Adipose tissue (tissue), 3 donors: ENCODE results near the gene AOC3. TPM values are rescaled to one million over a fixed set of nuclear protein-coding genes. Genes with fewer than 3 reads are reported as not detected.

Experiments used
- polyA plus RNA-seq, 3 donors: library from polyadenylated mRNA; stranded (reverse); fragments of 200-250 nt; gene quantifications; one replicate each; pipeline ENCODE4 v1.2.3, GENCODE V29; 2013
- donor health status: healthy with polysubstance abuse.
- donor health status: Bipolar disorder and iron deficiency.
- donor health status: healthy.

The AOC3 gene
- polyA plus RNA-seq, 3 donors, result 59.7 to 515 (median 182) TPM

Other genes starting within 250 kb of the AOC3 start
- 10 to 100 TPM; 13.6 to 28.8 (median 20.7) TPM for gene RETREG3, start 241.8 kb upstream of the AOC3 start, polyA plus RNA-seq
- gene TUBG1, start 241.5 kb upstream of the AOC3 start, polyA plus RNA-seq, result 10 to 100 TPM; 28.6 to 51.8 (median 36.6) TPM
- gene TUBG2, start 191.9 kb upstream of the AOC3 start, polyA plus RNA-seq, result 10 to 100 TPM; 13.9 to 62.7 (median 24.0) TPM
- gene PLEKHH3, start 174.2 kb upstream of the AOC3 start, polyA plus RNA-seq, result 10 to 100 TPM; 30.4 to 67.4 (median 30.9) TPM
- gene CCR10, start 169.4 kb upstream of the AOC3 start, polyA plus RNA-seq, result 1 to 10 TPM; 1.3 to 2.6 (median 1.3) TPM
- 1 to 10 TPM; 5.9 to 8.3 (median 7.0) TPM for gene CNTNAP1, start 168.7 kb upstream of the AOC3 start, polyA plus RNA-seq
- gene EZH1, start 106.2 kb upstream of the AOC3 start, polyA plus RNA-seq, result 10 to 100 TPM; 16.1 to 27.5 (median 25.9) TPM
- gene RAMP2, start 90.0 kb upstream of the AOC3 start, polyA plus RNA-seq, result 100 to 1,000 TPM in 2 of 3 donors, 10 to 100 TPM in 1; 12.9 to 178 (median 156) TPM
- 10 to 100 TPM; 52.3 to 64.8 (median 61.2) TPM for gene VPS25, start 77.8 kb upstream of the AOC3 start, polyA plus RNA-seq
- under 1 TPM; 0.45 to 0.54 (median 0.46) TPM for gene WNK4, start 70.6 kb upstream of the AOC3 start, polyA plus RNA-seq
- gene COA3, start 52.5 kb upstream of the AOC3 start, polyA plus RNA-seq, result 100 to 1,000 TPM; 110 to 134 (median 120) TPM
- 1 to 10 TPM in 1 of 3 donors, under 1 TPM in 2; 0.20 to 1.0 (median 0.54) TPM for gene CNTD1, start 52.3 kb upstream of the AOC3 start, polyA plus RNA-seq
- 10 to 100 TPM; 36.5 to 69.7 (median 66.2) TPM for gene BECN1, start 26.9 kb upstream of the AOC3 start, polyA plus RNA-seq
- 10 to 100 TPM; 33.4 to 84.8 (median 60.7) TPM for gene PSME3, start 17.8 kb upstream of the AOC3 start, polyA plus RNA-seq
- gene AOC2, start 6.6 kb upstream of the AOC3 start, polyA plus RNA-seq, result 1 to 10 TPM; 2.0 to 8.9 (median 3.1) TPM
- under 1 TPM in 2 of 3 donors, not detected in 1; 0.03 to 0.11 TPM for gene G6PC1, start 49.6 kb downstream of the AOC3 start, polyA plus RNA-seq
- 10 to 100 TPM; 32.9 to 39.9 (median 37.6) TPM for gene AARSD1, start 113.3 kb downstream of the AOC3 start, polyA plus RNA-seq
- gene PTGES3L, start 128.9 kb downstream of the AOC3 start, polyA plus RNA-seq, result 1 to 10 TPM in 1 of 3 donors, under 1 TPM in 2; 0.19 to 3.9 (median 0.40) TPM
- gene RUNDC1, start 129.4 kb downstream of the AOC3 start, polyA plus RNA-seq, result 1 to 10 TPM; 4.3 to 5.6 (median 4.6) TPM
- 1,000 to 10,000 TPM; 1,783 to 4,377 (median 3,127) TPM for gene RPL27, start 147.2 kb downstream of the AOC3 start, polyA plus RNA-seq
- gene IFI35, start 155.6 kb downstream of the AOC3 start, polyA plus RNA-seq, result 10 to 100 TPM; 11.4 to 56.8 (median 34.1) TPM
- 100 to 1,000 TPM in 2 of 3 donors, 10 to 100 TPM in 1; 50.8 to 200 (median 118) TPM for gene VAT1, start 171.2 kb downstream of the AOC3 start, polyA plus RNA-seq
- gene RND2, start 174.0 kb downstream of the AOC3 start, polyA plus RNA-seq, result 1 to 10 TPM in 1 of 3 donors, under 1 TPM in 2; 0.22 to 1.8 (median 0.28) TPM